OCI-LY1 (cell line): ENCODE data around the gene TRPV5.

ENCODE experiments used
- H2AFZ ChIP-seq: fragments of 200-600 bp; sonication (generic), shearing (Covaris generic); 2 replicates; pipeline ENCODE4 v1.6.0; 2014; ENCODE audit warnings: antibody characterized with exemption, mild to moderate bottlenecking, low read length
- H3F3A ChIP-seq: fragments of 200-600 bp; sonication (generic), shearing (Covaris generic); 2 replicates; pipeline ENCODE4 v1.6.0; 2014; ENCODE audit warnings: mild to moderate bottlenecking, antibody characterized with exemption, low read length, moderate library complexity; ENCODE audit not compliant: insufficient read depth
- H3K27ac ChIP-seq: fragments of 200-600 bp; sonication (generic); 2 replicates; pipeline ENCODE4 v1.5.1; 2014; ENCODE audit warnings: low read length, mixed run types, mild to moderate bottlenecking, low read depth; ENCODE audit not compliant: poor library complexity, severe bottlenecking
- H3K27me3 ChIP-seq: fragments of 200-600 bp; sonication (generic); 2 replicates; pipeline ENCODE4 v1.6.0; 2014; ENCODE audit warnings: antibody characterized with exemption, mild to moderate bottlenecking, low read length, moderate library complexity; ENCODE audit not compliant: insufficient read depth
- H3K36me3 ChIP-seq: fragments of 200-600 bp; sonication (generic); 2 replicates; pipeline ENCODE4 v1.6.1; 2014; ENCODE audit warnings: mild to moderate bottlenecking, antibody characterized with exemption, low read length, moderate library complexity, mixed read lengths; ENCODE audit not compliant: insufficient read depth
- H3K4me1 ChIP-seq: fragments of 200-600 bp; sonication (generic); 2 replicates; pipeline ENCODE4 v1.5.1; 2014; ENCODE audit warnings: mild to moderate bottlenecking, low read length, moderate library complexity; ENCODE audit not compliant: insufficient read depth, severe bottlenecking
- H3K4me2 ChIP-seq: fragments of 200-600 bp; sonication (generic), shearing (Covaris generic); 2 replicates; pipeline ENCODE4 v1.6.1; 2014; ENCODE audit warnings: low read length
- H3K4me3 ChIP-seq: fragments of 200-600 bp; sonication (generic); 2 replicates; pipeline ENCODE4 v1.5.1; 2014; ENCODE audit warnings: low read length, low read depth, mild to moderate bottlenecking, mixed read lengths; ENCODE audit not compliant: poor library complexity, severe bottlenecking
- H3K79me2 ChIP-seq: fragments of 200-600 bp; shearing (Covaris generic); 2 replicates; pipeline ENCODE4 v1.6.1; 2016; ENCODE audit warnings: mixed run types, low read length, mixed read lengths; ENCODE audit not compliant: insufficient read depth
- H3K9ac ChIP-seq: fragments of 200-600 bp; sonication (generic), shearing (Covaris generic); 2 replicates; pipeline ENCODE4 v1.6.1; 2014; ENCODE audit warnings: mild to moderate bottlenecking, low read length, mixed read lengths
- H3K9me2 ChIP-seq: fragments of 200-600 bp; sonication (generic), shearing (Covaris generic); 2 replicates; pipeline ENCODE4 v1.6.1; 2014; ENCODE audit warnings: low read depth, mild to moderate bottlenecking, low read length, mixed read lengths
- H3K9me3 ChIP-seq: fragments of 200-600 bp; shearing (Covaris generic); 2 replicates; pipeline ENCODE4 v1.6.1; 2014; ENCODE audit warnings: low read length, mixed read lengths
- H4K20me1 ChIP-seq: fragments of 200-600 bp; sonication (generic), shearing (Covaris generic); 2 replicates; pipeline ENCODE4 v1.6.0; 2016; ENCODE audit warnings: mild to moderate bottlenecking, low read length; ENCODE audit not compliant: insufficient read depth
- CTCF ChIP-seq: fragments of 200-600 bp; sonication (generic), shearing (Covaris generic); IDR thresholded peaks from 2 replicates; pipeline ENCODE4 v1.5.1; 2017; ENCODE audit warnings: mild to moderate bottlenecking, antibody characterized with exemption, low read length, moderate library complexity, mixed read lengths
- EZH2 ChIP-seq: fragments of 200-600 bp; sonication (generic), shearing (Covaris generic); IDR thresholded peaks from 2 replicates; pipeline ENCODE4 v1.8.0; 2017; ENCODE audit warnings: borderline replicate concordance, mixed run types, mild to moderate bottlenecking, antibody characterized with exemption, low read length, moderate library complexity, mixed read lengths

TRPV5 gene

GRCh38 chr7:142883145-142883544, 50.4 kb downstream of the TRPV5 start:
- Histone ChIP-seq H3K79me2 (no peaks in the 10 kb centered on the region), H3K4me1 (no peaks in the 10 kb centered on the region), H3F3A (no peaks in the 10 kb centered on the region), H3K27ac (no peak overlapping the region), H3K27me3 (no peaks in the 10 kb centered on the region; the same call in none of the 2 replicates), H3K9ac (no peak overlapping the region), H3K36me3 (no peaks in the 10 kb centered on the region), H3K9me3 (no peaks in the 10 kb centered on the region), H3K9me2 (no peaks in the 10 kb centered on the region), H4K20me1 (no peaks in the 10 kb centered on the region), H2AFZ (no peak overlapping the region), H3K4me2 (no peak overlapping the region), H3K4me3 (no peak overlapping the region)
- TF ChIP-seq EZH2, result no peak
- no peak for TF ChIP-seq CTCF

GRCh38 chr7:142882338-142882678, 51.2 kb downstream of the TRPV5 start:
- no peak overlapping the region for H3K4me2 ChIP-seq
- no peak overlapping the region for H3K4me3 ChIP-seq

GRCh38 chr7:142881586-142882337, 51.8 kb downstream of the TRPV5 start:
- Histone ChIP-seq H2AFZ (no peak overlapping the region), H3K27ac (no peak overlapping the region), H3K36me3 (no peaks in the 10 kb centered on the region), H3K4me3 (no peak overlapping the region), H3F3A (no peaks in the 10 kb centered on the region), H3K9ac (no peak overlapping the region), H4K20me1 (no peaks in the 10 kb centered on the region), H3K27me3 (no peaks in the 10 kb centered on the region; the same call in none of the 2 replicates), H3K9me3 (no peaks in the 10 kb centered on the region), H3K4me2 (no peak overlapping the region), H3K79me2 (no peaks in the 10 kb centered on the region), H3K9me2 (no peaks in the 10 kb centered on the region), H3K4me1 (no peaks in the 10 kb centered on the region)
- TF ChIP-seq EZH2 (no peak), CTCF (no peak)

More at GRCh38 chr7:142882338-142882678, 51.2 kb downstream of the TRPV5 start:
- no peak overlapping the region for H2AFZ ChIP-seq
- no peaks in the 10 kb centered on the region for H3K79me2 ChIP-seq
- H3F3A ChIP-seq, result no peaks in the 10 kb centered on the region
- no peaks in the 10 kb centered on the region; the same call in none of the 2 replicates for H3K27me3 ChIP-seq
- H3K4me1 ChIP-seq, result no peaks in the 10 kb centered on the region
- H3K9me3 ChIP-seq, result no peaks in the 10 kb centered on the region
- H3K9me2 ChIP-seq, result no peaks in the 10 kb centered on the region
- H3K27ac ChIP-seq, result no peak overlapping the region
- H4K20me1 ChIP-seq, result no peaks in the 10 kb centered on the region
- H3K9ac ChIP-seq, result no peak overlapping the region
- TF ChIP-seq CTCF (no peak), EZH2 (no peak)
- no peaks in the 10 kb centered on the region for H3K36me3 ChIP-seq
